Peyer's patch (tissue), 4 donors: ENCODE data around the gene DISC1. TPM values are rescaled to one million over a fixed set of nuclear protein-coding genes. Genes with fewer than 3 reads are reported as not detected.

Experiments
- DNase-seq, 3 donors: peaks; one replicate each; pipeline ENCODE4 v3.0.0-alpha.2; 2017 to 2019
- H3K27ac ChIP-seq, 4 donors: fragments of 200-600 bp; sonication (generic); one replicate each; pipeline ENCODE4 v1.5.1; 2016 to 2019
- H3K27me3 ChIP-seq, 2 donors: fragments of 200-600 bp; sonication (generic); one replicate each; pipeline ENCODE4 v1.5.1; 2019
- H3K36me3 ChIP-seq, 3 donors: fragments of 200-600 bp; sonication (generic); one replicate each; pipeline ENCODE4 v1.5.1; 2016 to 2019
- H3K4me1 ChIP-seq, 4 donors: fragments of 200-600 bp; sonication (generic); one replicate each; pipeline ENCODE4 v1.5.1; 2016 to 2019
- H3K4me3 ChIP-seq, 4 donors: fragments of 200-600 bp; sonication (generic); 1 replicate in 3 of 4; 2 replicates in 1 of 4; pipeline ENCODE4 v1.5.1; 2016 to 2019; ENCODE audit warnings: mild to moderate bottlenecking in 1 of 4
- H3K9me3 ChIP-seq, 4 donors: fragments of 200-600 bp; sonication (generic); one replicate each; pipeline ENCODE4 v1.5.1; 2016 to 2019; ENCODE audit warnings: mild to moderate bottlenecking in 1 of 4
- POLR2A ChIP-seq, 2 donors: fragments of 450-650 bp; IDR thresholded peaks; one replicate each; pipeline ENCODE4 v1.5.1; 2017; ENCODE audit warnings: antibody characterized with exemption in 2 of 2, mild to moderate bottlenecking in 2 of 2, moderate library complexity in 2 of 2
- total RNA-seq, 4 donors: library from RNA; depleted of rRNA; stranded (reverse); fragments of >200 nt; gene quantifications; one replicate each; pipeline ENCODE4 v1.1.0, GENCODE V29; 2016
- TF ChIP-seq, protein P1 (sequence below), 6 experiments: fragments of 450-650 bp in 4 of 6; fragments of 200-600 bp in 2 of 6; sonication (generic) in 1 of 6; IDR thresholded peaks; one replicate each; pipeline ENCODE4 v1.5.1; 2017 to 2019; ENCODE audit warnings: antibody characterized with exemption in 6 of 6, mild to moderate bottlenecking in 3 of 6, moderate library complexity in 1 of 6

DISC1 gene
- total RNA-seq, 4 donors from 2014 or later = 2.3 to 39.6 (median 5.6) TPM

DNA sequence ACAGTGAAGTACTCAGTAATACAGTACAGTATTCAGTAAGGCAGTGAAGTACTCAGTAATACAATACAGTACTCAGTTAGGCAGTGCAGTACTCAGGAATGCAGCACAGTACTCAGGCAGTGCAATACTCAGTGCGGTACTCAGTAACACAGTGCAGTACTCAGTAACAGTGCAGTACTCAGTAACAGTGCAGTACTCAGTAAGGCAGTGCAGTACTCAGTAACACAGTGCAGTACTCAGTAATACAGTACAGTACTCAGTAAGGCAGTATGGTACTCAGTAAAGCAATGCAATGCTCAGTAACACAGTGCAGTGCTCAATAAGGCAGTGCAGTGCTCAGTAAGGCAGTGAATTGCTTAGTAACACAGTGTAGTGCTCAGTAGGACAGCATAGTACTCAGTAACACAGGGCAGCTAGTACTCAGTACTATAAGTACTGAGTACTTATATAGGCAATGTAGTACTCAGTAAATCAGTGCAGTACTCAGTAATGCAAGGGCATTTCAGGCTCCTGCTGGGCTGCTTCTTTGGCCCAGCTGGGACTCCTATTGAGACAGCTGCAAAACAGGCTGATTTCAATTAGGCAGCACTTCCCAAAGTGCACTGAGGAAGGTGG is 411.3 kb downstream of the DISC1 start:
- Histone ChIP-seq H3K4me1 (no peaks in the 10 kb centered on the region), H3K27me3 (no peaks in the 10 kb centered on the region), H3K9me3 (no peaks in the 10 kb centered on the region), H3K4me3 (no peak overlapping the region), H3K36me3 (no peaks in the 10 kb centered on the region), H3K27ac (no peak overlapping the region)
- no peak for DNase-seq
- TF ChIP-seq, protein P1, sequence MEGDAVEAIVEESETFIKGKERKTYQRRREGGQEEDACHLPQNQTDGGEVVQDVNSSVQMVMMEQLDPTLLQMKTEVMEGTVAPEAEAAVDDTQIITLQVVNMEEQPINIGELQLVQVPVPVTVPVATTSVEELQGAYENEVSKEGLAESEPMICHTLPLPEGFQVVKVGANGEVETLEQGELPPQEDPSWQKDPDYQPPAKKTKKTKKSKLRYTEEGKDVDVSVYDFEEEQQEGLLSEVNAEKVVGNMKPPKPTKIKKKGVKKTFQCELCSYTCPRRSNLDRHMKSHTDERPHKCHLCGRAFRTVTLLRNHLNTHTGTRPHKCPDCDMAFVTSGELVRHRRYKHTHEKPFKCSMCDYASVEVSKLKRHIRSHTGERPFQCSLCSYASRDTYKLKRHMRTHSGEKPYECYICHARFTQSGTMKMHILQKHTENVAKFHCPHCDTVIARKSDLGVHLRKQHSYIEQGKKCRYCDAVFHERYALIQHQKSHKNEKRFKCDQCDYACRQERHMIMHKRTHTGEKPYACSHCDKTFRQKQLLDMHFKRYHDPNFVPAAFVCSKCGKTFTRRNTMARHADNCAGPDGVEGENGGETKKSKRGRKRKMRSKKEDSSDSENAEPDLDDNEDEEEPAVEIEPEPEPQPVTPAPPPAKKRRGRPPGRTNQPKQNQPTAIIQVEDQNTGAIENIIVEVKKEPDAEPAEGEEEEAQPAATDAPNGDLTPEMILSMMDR (IDR thresholded peaks at IDR 0.05) = no peak
- no peak for TF ChIP-seq POLR2A (IDR thresholded peaks at IDR 0.05)

DNA sequence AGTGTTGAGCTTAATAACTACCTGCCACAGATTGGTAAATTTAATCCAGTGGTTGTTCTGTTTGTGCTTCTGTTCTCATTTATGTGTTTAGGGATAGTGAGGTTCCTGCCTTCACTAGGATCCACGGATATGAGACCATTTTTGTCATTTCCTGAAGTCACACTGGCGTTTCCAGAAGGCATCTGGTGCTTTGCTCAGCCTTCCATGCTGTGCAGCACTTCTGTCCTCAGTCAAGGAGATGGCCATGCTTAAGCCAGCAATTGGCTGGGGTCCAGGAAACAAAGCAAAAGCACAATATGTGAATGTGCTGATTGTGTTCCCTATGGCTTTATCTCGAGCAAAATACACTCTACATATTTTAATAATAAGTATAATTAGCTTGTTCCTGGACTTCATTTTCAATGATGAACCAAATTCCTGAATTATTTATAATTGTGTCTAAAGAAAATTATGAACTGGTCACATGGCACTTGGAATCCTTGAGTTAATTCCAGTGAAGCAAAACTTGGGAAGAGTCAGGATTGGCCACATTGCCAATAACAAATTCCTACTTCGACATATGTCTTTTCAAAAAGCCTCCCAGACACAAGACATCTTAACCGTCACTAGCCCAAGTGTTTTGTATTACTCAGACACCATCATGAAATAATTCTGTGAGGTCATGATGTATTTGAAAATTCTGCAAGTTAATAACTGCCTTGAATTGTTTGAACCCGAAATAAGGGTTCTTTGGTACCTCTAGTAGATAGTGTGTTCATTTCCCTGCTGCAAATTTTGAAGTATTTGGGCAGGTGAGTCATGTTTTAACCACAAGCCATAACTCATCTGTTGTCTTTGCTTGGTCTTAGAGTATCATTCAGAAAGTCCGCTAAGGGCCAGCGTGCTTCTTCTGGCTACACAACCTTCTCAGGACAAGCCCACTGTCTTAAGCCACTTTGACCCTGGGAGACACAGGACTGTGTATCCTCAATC is 412.4 kb downstream of the DISC1 start:
- Histone ChIP-seq H3K27me3 (no peaks in the 10 kb centered on the region), H3K4me3 (no peak overlapping the region), H3K4me1 (no peaks in the 10 kb centered on the region), H3K36me3 (no peaks in the 10 kb centered on the region), H3K27ac (no peak overlapping the region), H3K9me3 (no peaks in the 10 kb centered on the region)
- TF ChIP-seq, protein P1 (IDR thresholded peaks at IDR 0.05) = no peak
- TF ChIP-seq POLR2A (IDR thresholded peaks at IDR 0.05) = no peak
- DNase-seq = no peak

DNA sequence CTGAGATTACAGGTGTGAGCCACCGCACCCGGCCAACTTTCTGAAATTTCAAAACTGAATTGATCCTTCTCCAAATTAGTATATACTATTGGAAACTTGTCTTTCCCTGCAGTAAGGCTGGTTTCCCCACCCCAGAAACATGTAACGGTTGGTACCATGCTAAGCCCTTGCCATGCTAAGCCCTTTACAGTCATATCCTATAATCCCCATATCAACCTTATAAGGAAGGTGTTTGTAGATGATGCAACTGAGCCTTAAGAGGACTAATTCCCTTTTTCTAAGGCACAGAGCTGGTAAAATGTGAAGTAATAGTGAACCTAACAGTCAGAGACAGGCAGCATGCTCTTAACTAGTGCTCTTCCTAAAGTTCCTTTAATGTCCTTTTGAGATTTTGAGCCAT is 413.7 kb downstream of the DISC1 start:
- H3K9me3 ChIP-seq = no peaks in the 10 kb centered on the region

DNA sequence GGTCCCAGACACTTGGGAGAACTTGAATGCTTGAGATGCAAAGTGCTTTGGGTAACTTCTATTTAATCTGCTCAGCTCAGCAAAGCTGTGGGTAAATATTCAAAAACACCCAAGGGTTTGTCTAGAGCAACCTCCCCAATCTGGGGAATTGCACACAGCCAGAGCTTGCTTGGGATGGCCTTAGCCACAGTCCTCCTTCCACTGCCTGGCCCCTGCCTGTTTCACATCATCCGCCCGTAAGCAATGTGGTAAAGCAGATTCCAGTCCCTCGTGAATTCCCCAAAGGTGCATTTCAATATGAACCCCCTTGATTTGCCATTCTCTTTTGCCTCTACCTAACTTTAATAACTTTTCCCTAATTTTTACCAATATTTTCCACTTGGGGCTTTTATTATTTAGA is 418.1 kb downstream of the DISC1 start:
- H3K9me3 ChIP-seq = no peaks in the 10 kb centered on the region
- DNase-seq = no peak
- H3K27me3 ChIP-seq = no peaks in the 10 kb centered on the region
- no peak overlapping the region for H3K27ac ChIP-seq
- no peaks in the 10 kb centered on the region for H3K36me3 ChIP-seq
- H3K4me1 ChIP-seq = no peaks in the 10 kb centered on the region
- H3K4me3 ChIP-seq = no peak overlapping the region
- TF ChIP-seq POLR2A (IDR thresholded peaks at IDR 0.05) = no peak
- TF ChIP-seq, protein P1 (IDR thresholded peaks at IDR 0.05) = no peak

More for the DNA sequence above, 413.7 kb downstream of the DISC1 start:
- no peak for TF ChIP-seq POLR2A (IDR thresholded peaks at IDR 0.05)
- TF ChIP-seq, protein P1 (IDR thresholded peaks at IDR 0.05) = no peak
- DNase-seq = no peak
- Histone ChIP-seq H3K4me1 (no peaks in the 10 kb centered on the region), H3K36me3 (no peaks in the 10 kb centered on the region), H3K27ac (no peak overlapping the region), H3K27me3 (no peaks in the 10 kb centered on the region), H3K4me3 (no peak overlapping the region)

DNA sequence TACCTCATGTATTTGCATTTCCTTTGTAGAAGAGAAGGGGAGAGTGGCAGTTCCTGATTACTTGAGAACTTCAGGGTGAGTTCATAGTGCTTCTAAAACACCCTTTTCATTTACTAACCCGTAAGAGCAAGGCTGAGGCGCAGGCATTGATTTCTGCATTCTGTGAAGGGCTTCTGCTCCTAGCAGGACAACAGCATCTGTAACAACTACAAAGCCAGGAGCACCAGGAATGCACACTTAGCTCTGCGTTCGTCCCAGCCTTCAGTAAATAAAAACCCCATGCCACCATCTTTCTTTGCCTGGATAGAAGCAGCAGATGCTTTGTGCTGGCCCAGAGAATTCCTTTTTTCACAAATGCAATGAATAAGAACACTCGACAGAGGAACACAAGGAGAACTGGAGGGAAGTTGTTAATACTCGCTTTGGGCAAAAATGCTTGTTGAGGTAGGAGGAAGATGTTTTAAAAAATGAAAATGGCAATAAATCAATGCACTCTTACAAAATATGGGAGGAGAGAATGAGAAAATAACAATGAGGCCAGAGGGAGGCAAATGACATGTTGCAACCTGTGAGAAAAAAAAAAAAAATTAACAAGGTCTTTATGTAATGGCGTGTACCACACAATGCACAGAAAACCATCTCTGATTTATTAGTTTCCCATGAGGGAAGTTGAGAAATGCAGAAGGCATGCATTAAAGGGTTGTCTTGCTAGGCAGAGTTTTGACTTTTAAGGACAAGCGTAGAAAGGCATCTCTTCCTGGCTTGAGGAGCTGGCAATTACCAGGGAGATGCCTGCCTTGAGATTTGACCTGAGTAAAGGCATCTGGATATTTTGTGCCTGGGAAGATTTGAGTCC is 418.8 kb downstream of the DISC1 start:
- H3K36me3 ChIP-seq = no peaks in the 10 kb centered on the region
- H3K4me1 ChIP-seq = no peaks in the 10 kb centered on the region
- H3K9me3 ChIP-seq = no peaks in the 10 kb centered on the region
- no peak for DNase-seq
- H3K27ac ChIP-seq = no peak overlapping the region
- H3K4me3 ChIP-seq = no peak overlapping the region
- TF ChIP-seq, protein P1 (IDR thresholded peaks at IDR 0.05) = no peak
- TF ChIP-seq POLR2A (IDR thresholded peaks at IDR 0.05) = no peak
- no peaks in the 10 kb centered on the region for H3K27me3 ChIP-seq
